ENCODE results near the gene LIPT2.

LIPT2 gene

GRCh38 chr11:74534216-74534945 is 40.9 kb upstream of the LIPT2 start:
- peak; percentile 55 for DNase-seq (ENCODE audit: low read depth)
- no peak overlapping the region for H3K4me3 ChIP-seq (ENCODE audit: low read depth, low read length)
- TF ChIP-seq, protein P1, sequence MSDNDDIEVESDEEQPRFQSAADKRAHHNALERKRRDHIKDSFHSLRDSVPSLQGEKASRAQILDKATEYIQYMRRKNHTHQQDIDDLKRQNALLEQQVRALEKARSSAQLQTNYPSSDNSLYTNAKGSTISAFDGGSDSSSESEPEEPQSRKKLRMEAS (IDR thresholded peaks at IDR 0.05; ENCODE audit: low read depth, low read length) = no peak
- TF ChIP-seq CTCF (IDR thresholded peaks at IDR 0.05; ENCODE audit: low read depth, low read length) (no peak), POLR2A (IDR thresholded peaks at IDR 0.05; ENCODE audit: extremely low read depth, insufficient read length) (no peak), MYC (IDR thresholded peaks at IDR 0.05; ENCODE audit: low read depth, low read length) (no peak)

GRCh38 chr11:74533421-74533820 is 39.9 kb upstream of the LIPT2 start:
- no peak for DNase-seq (ENCODE audit: low read depth)
- no peak overlapping the region for H3K4me3 ChIP-seq (ENCODE audit: low read depth, low read length)
- TF ChIP-seq POLR2A (IDR thresholded peaks at IDR 0.05; ENCODE audit: extremely low read depth, insufficient read length) (no peak), MYC (IDR thresholded peaks at IDR 0.05; ENCODE audit: low read depth, low read length) (no peak), CTCF (IDR thresholded peaks at IDR 0.05; ENCODE audit: low read depth, low read length) (no peak)
- TF ChIP-seq, protein P1 (IDR thresholded peaks at IDR 0.05; ENCODE audit: low read depth, low read length) = no peak

GRCh38 chr11:74532501-74533246 is 39.1 kb upstream of the LIPT2 start:
- no peak for TF ChIP-seq MYC (IDR thresholded peaks at IDR 0.05; ENCODE audit: low read depth, low read length)
- TF ChIP-seq, protein P1 (IDR thresholded peaks at IDR 0.05; ENCODE audit: low read depth, low read length) = no peak
- TF ChIP-seq CTCF (IDR thresholded peaks at IDR 0.05; ENCODE audit: low read depth, low read length) = no peak
- no peak for TF ChIP-seq POLR2A (IDR thresholded peaks at IDR 0.05; ENCODE audit: extremely low read depth, insufficient read length)
- DNase-seq (ENCODE audit: low read depth) = no peak
- H3K4me3 ChIP-seq (ENCODE audit: low read depth, low read length) = no peak overlapping the region

DNA sequence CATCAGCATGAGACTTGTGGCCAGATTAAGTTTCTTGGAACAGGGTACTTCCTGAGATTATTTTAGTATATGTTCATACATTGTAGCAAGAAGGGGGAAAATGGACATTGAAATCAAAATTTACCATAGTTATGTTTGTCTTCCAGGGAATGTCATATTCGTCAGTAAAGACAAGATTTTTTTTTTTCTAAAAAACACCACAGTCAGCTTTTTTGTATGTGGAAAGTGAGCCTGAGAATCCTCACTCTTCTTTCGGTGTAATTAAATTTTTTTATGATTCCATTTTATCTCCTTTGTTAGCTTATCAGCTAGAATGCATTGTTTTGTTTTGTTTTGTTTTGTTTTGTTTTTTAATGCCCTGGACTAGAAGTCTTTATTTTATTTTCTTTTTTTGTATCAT is 31.5 kb upstream of the LIPT2 start:
- no peak overlapping the region for H3K4me3 ChIP-seq (ENCODE audit: low read depth, low read length)
- DNase-seq (ENCODE audit: low read depth) = no peak
- TF ChIP-seq, protein P1 (IDR thresholded peaks at IDR 0.05; ENCODE audit: low read depth, low read length) = no peak
- TF ChIP-seq MYC (IDR thresholded peaks at IDR 0.05; ENCODE audit: low read depth, low read length) (no peak), CTCF (IDR thresholded peaks at IDR 0.05; ENCODE audit: low read depth, low read length) (no peak), POLR2A (IDR thresholded peaks at IDR 0.05; ENCODE audit: extremely low read depth, insufficient read length) (no peak)

DNA sequence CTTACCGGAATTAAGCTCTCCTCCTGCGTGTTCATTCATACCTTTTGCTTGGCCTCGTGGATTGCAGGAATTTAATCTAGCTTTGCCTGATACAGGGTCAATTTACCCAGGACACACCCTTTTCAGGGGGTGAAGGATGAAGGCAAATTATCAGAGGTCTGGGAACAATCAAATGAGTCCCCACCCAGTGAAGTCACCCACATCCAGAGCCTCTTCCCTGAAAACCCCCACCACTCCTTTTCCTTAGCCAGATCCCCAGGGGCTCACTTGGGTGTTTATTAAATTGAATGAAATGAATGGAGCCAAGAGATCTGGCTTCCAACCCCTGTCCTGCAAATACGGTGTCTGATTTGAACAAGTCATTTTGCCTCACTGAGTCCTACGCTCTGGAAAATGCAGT is 31.0 kb upstream of the LIPT2 start:
- TF ChIP-seq, protein P1 (IDR thresholded peaks at IDR 0.05; ENCODE audit: low read depth, low read length) = no peak
- TF ChIP-seq MYC (IDR thresholded peaks at IDR 0.05; ENCODE audit: low read depth, low read length) = no peak
- TF ChIP-seq CTCF (IDR thresholded peaks at IDR 0.05; ENCODE audit: low read depth, low read length) = no peak
- TF ChIP-seq POLR2A (IDR thresholded peaks at IDR 0.05; ENCODE audit: extremely low read depth, insufficient read length) = no peak
- no peak overlapping the region for H3K4me3 ChIP-seq (ENCODE audit: low read depth, low read length)
- no peak for DNase-seq (ENCODE audit: low read depth)

Data from NB4 (cell line).